NCI-H526 treated with DMSO at 0.1 percent for 48 hours (cell line): ENCODE data around the gene YLPM1.

ENCODE experiments used
- DNase-seq: peaks from one replicate; lab custom pipeline; 2025; lab: John Stamatoyannopoulos, UW

Gene YLPM1

DNA sequence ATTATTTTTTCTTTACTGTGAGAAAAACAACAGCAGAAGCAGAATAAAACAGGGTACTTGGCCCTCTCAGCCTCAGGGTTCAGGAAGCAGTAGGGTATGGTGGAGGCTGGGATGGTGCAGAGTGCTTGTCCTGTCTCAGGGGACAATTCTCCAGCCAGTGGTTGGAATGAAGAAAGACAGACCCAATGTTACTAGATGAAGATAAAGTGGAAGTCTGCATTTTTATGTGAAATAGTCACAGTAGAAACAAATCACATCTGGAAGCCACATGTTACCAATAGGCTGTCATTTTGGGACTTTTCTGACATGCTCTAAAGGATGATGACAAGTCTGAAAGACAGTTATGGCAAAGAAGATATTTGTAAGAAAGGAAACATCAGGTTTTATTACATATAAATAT, 80.5 kb downstream of the YLPM1 start:
- no peak for DNase-seq

DNA sequence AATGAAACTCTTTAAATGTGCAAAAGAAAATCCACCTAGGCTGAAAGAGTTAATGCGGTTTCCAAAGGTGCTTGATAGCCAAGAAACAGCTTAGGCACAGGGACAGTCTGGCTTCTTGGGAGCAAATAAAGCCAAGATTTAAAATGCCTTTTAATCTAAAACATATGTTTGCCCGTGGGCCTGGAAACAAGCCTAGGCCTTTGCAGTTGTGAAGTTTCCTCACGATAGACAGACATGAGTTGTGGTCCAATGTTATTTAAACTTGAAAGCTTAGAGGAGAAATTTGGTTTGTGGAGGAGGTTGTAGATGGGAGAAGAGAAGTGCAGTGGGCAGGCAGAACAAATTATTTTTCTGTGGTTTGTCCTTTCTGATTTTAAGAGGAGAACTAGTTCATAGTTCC, 83.1 kb downstream of the YLPM1 start:
- no peak for DNase-seq

DNA sequence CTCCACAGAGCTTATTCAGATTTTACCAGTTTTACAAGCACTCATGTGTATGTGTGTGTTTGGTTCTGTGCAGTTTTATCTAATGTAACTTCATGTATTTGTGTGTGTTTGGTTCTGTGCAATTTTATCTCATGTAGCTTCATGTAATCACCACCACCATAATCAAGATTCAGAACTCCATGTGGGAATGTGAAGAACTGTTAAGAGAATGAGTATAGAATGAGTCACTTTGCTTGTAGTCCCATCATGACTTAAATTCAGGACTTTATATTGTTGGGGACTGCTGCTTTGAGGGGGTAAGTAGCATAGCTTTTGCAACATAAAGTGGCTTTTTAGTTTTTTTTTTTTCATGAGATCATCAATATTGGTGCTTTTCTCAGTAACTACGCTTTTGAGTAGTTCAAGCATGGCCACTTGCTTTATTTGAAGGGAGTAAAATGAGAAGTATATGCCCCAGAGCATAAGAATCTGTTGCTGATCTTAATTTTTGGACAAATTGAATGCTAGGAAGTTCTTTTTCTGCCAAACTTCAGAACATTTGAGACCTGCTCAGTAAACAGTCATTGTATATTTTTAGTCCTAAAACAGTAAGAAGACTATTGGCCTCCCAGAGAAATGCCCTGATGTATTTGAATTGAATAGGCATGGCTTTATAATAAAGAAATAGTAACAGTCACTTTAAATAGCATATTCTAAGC, 84.0 kb downstream of the YLPM1 start:
- no peak for DNase-seq

DNA sequence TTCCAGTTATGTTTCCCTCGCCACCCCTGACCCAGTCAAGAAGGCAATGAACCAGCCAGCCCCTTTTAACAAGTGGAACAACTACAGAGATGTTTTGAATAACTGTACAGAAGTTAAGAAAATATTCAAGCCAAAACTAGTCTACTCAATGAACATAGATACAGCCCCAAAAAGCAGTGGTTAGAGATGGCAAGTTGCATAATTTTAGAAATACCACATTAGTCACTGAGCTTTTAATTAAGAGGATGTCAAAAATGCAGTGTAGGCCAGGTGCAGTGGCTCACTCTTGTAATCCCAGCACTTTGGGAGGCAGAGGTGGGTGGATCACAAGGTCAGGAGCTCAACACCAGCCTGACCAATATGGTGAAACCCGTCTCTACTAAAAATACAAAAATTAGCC, 85.7 kb downstream of the YLPM1 start:
- no peak for DNase-seq

DNA sequence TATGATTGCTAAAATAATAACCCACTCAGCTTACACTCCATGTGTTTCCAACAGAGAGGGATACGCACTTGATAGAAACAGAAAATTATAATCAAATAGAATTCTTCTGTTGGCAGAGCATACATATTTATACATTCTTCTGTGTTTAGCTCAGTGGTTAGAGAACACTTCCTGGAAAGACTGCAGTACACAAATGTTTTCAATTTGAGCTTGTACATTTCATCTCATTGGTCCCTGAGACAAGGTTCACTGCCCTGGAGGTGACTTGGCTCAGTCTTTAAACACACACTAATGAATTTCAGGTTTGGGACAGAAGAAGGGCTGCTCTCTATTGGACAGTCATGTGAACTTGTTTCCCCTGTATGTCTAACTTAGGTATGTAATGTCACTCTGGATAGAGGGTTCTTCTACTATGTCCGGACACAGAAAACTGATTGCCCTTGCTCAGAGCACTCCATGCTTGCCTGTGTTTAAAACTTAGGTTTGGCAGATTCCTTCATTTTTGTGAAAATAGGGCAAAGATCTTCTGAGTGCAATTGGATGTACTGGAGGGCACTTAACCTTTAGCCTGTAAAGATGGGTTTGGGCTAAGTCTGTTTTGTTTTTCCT, 89.9 kb downstream of the YLPM1 start:
- no peak for DNase-seq

DNA sequence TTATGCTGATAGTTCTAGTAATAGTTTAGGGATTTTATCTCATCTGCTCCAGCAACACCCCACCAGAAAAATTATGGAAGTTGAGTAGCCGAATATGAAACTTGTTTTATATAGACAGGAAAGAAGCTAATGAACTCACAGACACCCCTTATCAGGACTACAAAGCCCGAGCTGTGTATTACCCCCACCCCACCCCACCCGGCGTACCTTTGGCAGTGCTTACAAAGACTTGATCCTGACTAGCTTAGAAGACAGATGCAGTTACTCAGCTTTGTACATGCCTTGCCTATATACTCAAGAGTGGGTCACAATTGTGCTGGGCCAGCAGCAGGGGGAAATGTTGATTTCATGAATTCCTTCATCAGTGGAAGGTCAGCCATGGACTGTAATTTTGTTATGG, 90.5 kb downstream of the YLPM1 start:
- DNase-seq, result no peak

DNA sequence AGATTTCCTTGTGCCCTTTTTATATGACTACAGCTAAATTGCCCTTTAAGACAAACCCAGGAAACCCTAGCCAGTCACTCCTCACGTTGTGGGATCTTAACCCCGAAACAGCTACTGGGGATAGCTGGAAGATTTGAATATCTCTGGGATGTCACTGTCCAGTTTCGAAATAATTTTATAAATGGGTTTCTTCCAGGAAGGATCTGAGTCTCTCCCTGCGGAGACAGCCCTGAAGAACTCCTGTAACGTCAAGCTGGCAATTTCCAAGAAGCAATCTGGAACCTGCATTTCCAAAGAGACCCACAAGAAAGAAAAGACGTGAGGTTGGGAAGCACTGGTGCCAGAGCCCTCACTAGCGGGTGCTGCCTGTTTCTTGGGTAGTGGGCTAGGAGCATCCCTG, 91.9 kb downstream of the YLPM1 start:
- DNase-seq, result no peak

DNA sequence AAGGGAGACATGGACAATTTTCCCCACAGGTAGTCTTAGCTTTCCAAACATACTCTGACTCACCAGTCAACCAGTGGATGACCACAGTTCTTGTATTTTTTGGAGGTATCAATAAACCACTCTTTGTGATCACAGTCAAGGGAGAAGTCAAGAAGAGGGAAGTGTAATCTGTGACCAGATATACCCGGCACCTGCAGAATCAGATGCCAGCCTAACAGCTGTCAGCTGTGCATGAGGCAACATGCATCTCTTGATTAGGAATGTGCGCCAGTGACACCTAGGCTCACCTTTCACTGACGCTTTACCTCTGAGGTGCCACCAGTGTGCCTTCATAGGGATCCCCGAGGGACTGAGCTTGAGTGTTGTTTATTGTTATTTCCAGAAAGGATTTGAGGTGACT, 92.8 kb downstream of the YLPM1 start:
- DNase-seq, result no peak

DNA sequence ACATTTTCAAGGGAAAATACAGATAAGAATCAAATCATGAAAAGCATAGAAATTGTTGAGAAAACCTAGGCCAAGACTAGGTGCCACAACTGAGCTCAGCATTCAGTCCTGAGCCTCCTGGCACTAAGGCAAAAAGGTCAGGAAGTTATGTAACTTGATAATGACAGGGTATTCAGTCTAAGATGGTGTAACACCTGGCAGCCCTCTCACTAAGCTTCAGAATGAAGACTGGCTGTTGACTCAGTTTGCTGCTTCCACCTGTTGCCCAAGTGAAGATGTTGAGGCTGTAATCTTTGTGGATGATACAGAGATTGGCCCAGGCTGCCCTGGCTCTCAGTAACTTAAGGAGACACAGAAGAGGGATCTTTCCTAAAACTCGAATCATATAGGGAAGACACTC, 93.2 kb downstream of the YLPM1 start:
- DNase-seq, result no peak

DNA sequence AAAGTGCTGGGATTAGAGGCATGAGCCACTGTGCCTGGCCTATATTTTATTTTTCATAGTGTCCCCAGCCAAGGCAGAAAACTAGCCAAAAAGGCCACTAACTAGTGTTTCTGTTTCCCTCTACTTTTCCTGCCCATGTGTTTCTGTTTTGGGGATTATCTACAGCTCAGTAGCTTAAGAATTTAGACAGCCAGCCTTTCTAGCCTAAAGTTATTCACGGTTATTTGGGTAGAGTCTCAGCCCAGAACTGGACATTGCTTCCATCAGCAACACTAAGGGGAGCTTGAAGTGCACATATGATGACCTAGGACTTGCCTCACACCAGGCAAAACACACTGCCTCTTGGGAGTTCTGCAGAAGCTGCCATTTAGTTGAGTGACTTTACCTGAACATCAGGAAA, 94.9 kb downstream of the YLPM1 start:
- no peak for DNase-seq

DNA sequence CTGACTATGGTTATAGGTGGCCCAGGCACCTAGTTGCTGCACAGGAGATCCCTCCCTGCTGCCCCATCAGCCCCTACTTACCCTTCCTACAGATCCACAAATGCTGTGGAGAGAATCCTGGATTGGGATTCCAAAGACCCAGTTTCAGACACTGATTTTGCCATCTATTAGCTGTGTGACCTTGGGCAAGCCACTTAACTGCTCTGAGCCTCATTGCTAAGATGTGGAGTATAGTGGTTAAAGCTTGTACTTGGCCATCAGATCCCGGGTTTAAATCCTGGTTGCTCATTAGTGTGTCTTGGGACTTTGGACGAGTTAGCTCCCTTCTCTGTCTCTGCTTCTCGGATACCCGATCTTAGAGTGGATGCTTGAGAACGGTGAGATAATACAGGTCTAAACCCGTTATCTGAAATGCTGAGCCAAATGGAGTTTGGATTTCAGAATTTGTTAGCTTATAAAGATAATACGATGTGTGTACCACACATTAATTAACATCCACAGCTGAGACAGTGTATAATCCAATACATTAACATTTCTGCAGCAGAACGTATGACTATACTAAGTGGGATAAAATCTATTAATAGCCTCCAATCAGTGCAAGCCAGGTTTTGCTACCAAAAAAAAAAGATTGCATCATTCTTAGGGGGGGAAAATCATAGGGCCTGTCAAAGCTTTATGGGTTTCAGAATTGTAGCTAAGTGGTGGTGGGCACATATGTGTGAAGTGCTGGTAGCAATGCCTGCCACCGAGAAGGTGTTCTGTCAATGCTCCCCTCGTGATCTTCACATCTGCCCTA, 96.8 kb downstream of the YLPM1 start:
- no peak for DNase-seq

DNA sequence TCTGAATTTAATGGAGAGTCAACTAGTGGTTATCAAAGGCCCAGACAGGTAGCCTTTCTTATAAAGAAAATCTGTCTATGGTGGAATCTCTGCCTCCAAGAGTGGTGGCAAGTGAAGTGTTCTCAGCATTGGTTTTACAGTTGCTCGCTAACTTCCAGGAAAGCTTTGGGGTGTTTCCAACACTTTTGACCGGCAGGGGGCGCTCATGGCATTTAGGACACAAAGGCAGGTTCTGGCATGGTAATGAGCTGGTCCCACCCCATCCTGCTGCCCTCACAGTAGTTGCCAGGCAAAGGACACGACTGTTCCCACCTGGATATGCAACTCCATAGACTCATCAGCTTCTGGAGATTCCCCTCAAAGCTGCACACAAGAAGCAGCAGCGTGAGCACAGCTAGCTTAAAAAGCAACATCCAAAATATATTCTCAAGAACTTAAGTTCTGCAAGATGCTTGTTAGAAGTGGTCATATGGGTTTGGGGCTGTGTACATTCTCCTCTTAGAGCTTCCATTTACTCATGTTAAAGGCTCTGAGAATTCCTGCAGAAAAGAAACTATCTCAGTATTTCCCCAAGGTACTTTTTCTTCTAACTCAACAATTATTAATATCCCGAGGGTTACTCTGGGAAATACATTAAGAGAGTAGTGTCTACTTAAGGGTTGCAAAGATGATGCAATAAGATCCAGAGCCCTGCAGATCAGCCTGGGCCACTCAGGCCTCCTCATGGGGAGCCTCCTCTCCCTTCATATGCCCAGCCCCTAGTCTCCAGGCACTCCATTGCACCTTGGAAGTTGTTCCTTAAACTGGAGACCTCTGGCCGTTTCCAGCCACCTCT, 98.0 kb downstream of the YLPM1 start:
- peak; percentile 56 for DNase-seq

DNA sequence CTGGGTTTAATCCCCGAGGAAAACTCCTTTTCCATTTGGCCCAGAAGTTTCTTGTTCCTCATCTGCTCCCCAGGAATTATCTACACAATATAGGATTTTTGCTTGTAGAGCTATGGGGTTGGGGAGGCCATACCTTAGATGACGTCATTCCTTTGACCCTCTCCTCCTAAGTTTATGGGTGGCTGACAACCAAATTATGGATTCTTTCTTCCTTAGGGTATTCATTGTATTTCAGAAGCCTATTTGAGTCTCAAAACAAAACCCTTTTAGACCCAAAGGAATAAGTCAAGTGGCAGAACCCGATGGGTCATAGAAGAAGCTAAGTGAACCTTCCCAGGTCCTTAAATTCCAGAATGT, 98.6 kb downstream of the YLPM1 start:
- DNase-seq, result no peak

DNA sequence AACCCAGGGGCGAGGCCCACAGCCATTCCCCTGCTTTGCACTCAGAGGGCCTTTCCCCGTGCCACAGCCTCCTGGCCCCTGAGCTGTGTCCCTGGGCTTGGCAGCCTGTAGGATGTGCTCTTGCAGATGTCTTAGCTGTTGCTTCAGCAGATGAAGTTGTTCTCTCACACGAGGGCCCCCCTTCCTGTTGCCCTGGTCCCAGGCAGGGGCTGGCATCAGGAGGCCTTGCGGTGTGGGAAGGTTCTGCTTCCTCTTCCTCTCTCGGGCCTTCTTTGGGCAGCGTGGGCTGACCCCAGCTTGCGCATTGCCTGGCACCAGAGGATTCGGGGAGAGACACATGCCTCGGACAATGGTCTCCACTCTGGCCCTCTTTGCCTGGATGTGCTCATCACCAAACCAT, 100.2 kb downstream of the YLPM1 start:
- DNase-seq, result no peak

DNA sequence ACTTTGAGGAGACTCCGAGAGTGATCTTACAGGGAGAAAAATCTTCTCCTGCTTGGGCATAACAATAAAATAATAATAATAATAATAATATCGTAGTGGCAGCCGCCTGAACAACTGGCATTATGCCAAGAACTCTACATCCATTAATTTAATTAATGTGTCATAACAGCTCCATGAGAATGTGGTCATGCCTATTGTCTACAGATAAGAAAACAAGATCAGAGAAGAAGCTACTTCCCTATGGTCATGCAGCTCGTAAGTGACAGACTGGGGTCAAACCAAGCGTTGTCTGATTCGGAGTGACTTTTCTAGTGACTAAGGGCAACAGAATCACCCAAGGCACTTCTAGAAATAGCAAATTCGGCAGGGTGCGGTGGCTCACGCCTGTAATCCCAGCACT, 101.1 kb downstream of the YLPM1 start:
- DNase-seq, result no peak

DNA sequence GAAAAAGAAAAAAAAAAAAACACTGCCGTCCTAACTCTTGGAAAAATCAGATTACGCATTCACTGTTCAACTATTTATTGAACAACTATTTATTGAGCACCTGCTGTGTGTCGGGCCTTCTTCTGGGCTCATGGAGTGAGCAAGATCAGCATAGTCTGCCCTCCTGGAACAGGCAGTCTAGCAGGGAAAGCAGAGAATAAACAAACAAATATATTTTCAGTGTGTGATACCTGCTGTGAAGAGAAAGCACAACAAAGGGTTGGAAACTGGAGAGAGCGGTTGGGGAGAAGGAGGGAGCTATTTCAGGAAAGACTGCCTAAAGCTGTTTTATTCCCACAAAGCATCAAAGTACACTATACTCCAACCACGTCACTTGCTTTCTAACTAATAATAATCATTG, 102.0 kb downstream of the YLPM1 start:
- no peak for DNase-seq

DNA sequence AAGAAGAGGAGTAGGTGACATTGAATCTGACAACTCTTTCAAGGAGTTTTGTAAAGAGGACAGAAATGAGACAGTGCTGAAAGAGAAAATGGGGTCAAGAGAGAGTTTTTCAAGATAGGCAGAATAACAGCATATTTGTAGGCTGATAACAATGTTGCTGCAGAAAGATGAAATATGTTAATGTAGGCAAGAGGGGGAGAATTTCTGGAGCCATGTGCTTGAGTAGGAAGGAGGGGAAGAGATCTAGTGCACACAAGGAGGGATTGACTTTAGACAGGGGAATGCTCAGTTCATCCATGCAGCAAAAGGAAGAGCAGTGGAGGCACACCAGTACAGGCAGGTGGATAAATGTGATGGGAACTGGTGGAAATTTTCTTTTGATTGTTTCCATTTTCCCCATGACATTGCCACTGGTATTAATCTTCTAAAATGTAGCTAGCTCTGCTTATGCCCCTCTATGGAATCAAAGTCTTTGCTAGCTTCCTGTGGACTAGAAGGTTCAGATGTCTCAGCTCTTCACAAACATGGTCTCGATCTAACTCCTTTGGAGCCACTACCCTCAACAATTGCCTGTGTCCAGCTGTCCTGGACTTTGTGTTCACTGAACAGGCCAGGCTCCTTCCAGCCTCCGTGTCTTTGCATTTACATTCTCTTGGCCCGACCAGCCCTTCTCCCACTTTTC, 103.7 kb downstream of the YLPM1 start:
- no peak for DNase-seq

DNA sequence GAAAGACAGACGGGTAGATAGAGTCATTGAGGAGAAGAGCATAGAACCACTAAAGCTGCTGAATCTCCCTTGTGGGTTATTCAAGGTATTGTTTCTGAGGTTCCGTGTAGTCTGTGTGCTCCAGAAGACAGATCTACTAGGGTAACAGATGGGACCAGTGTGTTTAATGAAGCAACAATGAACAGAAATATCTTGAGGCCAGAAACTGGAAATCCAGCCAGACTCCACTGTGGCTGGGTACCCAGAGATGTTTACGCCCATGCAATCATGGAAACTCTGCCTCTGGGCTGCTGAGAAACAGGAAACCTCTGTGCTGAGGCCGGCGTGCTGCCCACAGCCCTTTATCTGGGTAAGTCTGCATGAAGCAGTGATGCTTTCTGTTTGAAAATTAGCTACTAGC, 104.6 kb downstream of the YLPM1 start:
- DNase-seq, result no peak

DNA sequence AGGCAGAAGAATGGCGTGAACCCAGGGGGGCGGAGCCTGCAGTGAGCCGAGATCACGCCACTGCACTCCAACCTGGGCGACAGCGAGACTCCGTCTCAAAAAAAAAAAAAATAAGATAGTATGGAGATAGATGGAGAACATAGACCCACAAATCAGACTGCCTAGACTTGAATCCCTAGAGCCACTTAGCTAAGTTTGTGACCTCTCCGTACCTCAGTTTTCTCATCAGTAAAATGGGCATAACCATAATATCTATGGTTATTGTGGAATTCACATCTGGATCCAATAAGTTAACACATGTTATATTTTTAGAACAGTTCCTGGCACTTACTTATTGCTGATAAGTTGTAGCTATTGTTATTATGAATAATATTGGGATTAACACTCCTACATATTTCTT, 105.6 kb downstream of the YLPM1 start:
- no peak for DNase-seq

DNA sequence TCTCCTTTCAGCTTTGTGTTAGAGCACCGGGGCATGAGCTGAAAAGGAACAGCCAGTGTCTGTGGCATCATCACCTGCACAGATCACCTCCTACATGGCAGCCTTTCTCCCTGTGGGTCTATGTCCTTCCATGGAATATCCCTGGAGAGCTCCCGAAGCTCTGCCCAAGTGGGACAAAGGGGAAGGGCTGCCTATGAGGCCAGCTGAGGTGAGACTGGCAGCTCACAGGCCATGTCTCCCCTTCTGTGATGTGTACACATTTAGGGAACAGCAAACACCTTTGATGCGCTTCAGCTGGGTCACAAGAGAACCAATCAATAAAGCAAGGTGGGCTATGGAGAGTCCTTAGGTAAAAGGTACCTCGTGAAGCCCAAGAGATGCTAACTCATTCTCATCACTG, 108.7 kb downstream of the YLPM1 start:
- no peak for DNase-seq

DNA sequence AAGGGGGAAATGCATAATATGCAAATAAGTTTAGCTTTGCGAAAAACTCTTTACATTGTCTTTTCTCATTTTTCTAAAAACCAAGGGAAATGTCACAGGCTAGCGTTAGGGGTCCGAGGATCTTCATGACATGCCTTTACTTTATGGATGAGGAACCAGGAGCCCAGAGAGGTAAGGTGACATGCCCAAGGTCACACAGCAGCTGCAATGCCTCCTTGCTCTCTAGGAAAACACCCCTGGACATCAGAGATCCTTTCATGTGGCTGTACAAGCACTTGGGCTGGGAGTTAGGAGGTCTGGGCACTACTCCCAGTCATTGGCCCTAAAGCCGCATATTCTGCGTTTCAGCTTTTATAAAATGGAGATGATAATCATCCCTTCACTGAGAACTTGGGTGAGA, 112.1 kb downstream of the YLPM1 start:
- DNase-seq, result no peak
